Esophagus muscularis mucosa (tissue), 4 donors: ENCODE data around the gene TAF5. TPM values are rescaled to one million over a fixed set of nuclear protein-coding genes. Genes with fewer than 3 reads are reported as not detected.

Experiments
- DNase-seq: peaks from one replicate; pipeline ENCODE4 v3.0.0-alpha.2; 2017; ENCODE audit errors: extremely low spot score
- H3K27ac ChIP-seq, 4 donors: fragments of 200-600 bp; sonication (generic); replicated peaks in 1 of 4; 1 replicate in 3 of 4; 2 replicates in 1 of 4; pipeline ENCODE4 v1.5.1; 2016 to 2019; ENCODE audit warnings: mild to moderate bottlenecking in 1 of 4
- H3K27me3 ChIP-seq, 4 donors: fragments of 200-600 bp; sonication (generic); one replicate each; pipeline versions ENCODE4 v1.5.1 to v1.6.0; 2016 to 2019
- H3K36me3 ChIP-seq, 4 donors: fragments of 200-600 bp; sonication (generic); one replicate each; pipeline ENCODE4 v1.5.1; 2016 to 2019
- H3K4me1 ChIP-seq, 4 donors: fragments of 200-600 bp; sonication (generic); one replicate each; pipeline ENCODE4 v1.5.1; 2016 to 2019
- H3K4me3 ChIP-seq, 4 donors: fragments of 200-600 bp; sonication (generic); 1 replicate in 2 of 4; 2 replicates in 2 of 4; pipeline ENCODE4 v1.5.1; 2016 to 2019; ENCODE audit warnings: mild to moderate bottlenecking in 4 of 4, moderate library complexity in 1 of 4
- H3K9me3 ChIP-seq, 4 donors: fragments of 200-600 bp; sonication (generic); 1 replicate in 3 of 4; 2 replicates in 1 of 4; pipeline ENCODE4 v1.5.1; 2016 to 2019
- CTCF ChIP-seq, 3 experiments: fragments of 200-600 bp in 2 of 3; fragments of 450-650 bp in 1 of 3; sonication (generic) in 2 of 3; IDR thresholded peaks; one replicate each; pipeline ENCODE4 v1.5.1; 2017 to 2019; ENCODE audit warnings: antibody characterized with exemption in 3 of 3, mild to moderate bottlenecking in 2 of 3, moderate library complexity in 1 of 3
- EP300 ChIP-seq: sonication (generic); formaldehyde crosslinking; IDR thresholded peaks from one replicate; pipeline ENCODE4 v1.6.1; 2017; ENCODE audit warnings: antibody characterized with exemption
- POLR2A ChIP-seq: fragments of 450-650 bp; IDR thresholded peaks from one replicate; pipeline ENCODE4 v1.6.1; 2017; ENCODE audit warnings: antibody characterized with exemption, moderate library complexity, mild to moderate bottlenecking, low read depth
- POLR2AphosphoS5 ChIP-seq, 2 donors: sonication (generic); formaldehyde crosslinking; IDR thresholded peaks; one replicate each; pipeline ENCODE4 v1.6.1; 2017; ENCODE audit warnings: antibody characterized with exemption in 2 of 2
- WGBS: methylation state at CpG from one replicate; pipeline ENCODE4 v1.1.5; 2018; 5-methylcytosine and 5-hydroxymethylcytosine counted together
- intact Hi-C: fragments of 100-400 bp; cut with DNase I; formaldehyde crosslinking; loops from one replicate; pipeline ENCODE4 v1.15.1; 2023
- total RNA-seq, 4 donors: library from RNA; depleted of rRNA; stranded (reverse); fragments of >200 nt; gene quantifications; one replicate each; pipeline versions ENCODE4 v1.1.0 to v1.2.1, GENCODE V29; 2016

The TAF5 gene
- total RNA-seq, 4 donors from 2014 or later: 2.3 to 7.4 (median 4.5) TPM

GRCh38 chr10:103382769-103383168 is 15.0 kb downstream of the TAF5 start:
- no peak overlapping the region for H3K4me3 ChIP-seq
- H3K36me3 ChIP-seq: peaks cover 18 to 96% (median 75%) of the 10 kb centered on the region in 4 donors

GRCh38 chr10:103394180-103394579 is 26.4 kb downstream of the TAF5 start:
- H3K4me1 ChIP-seq: peaks cover 34 to 48% (median 43%) of the 10 kb centered on the region in 4 donors

More at GRCh38 chr10:103382769-103383168, 15.0 kb downstream of the TAF5 start:
- Histone ChIP-seq H3K27me3 (no peaks in the 10 kb centered on the region), H3K27ac (no peak overlapping the region), H3K4me1 (no peaks in the 10 kb centered on the region), H3K9me3 (no peaks in the 10 kb centered on the region)
- TF ChIP-seq CTCF (IDR thresholded peaks at IDR 0.05): no peak
- no peak for TF ChIP-seq POLR2AphosphoS5 (IDR thresholded peaks at IDR 0.05)
- no peak for TF ChIP-seq EP300
- no peak for TF ChIP-seq POLR2A
- DNase-seq: no peak
- intact Hi-C loops: no loop called here
- WGBS: 91% methylated on average over 5 of the region's 5 CpGs

GRCh38 chr10:103395754-103396066 is 27.9 kb downstream of the TAF5 start:
- Histone ChIP-seq H3K27me3 (no peaks in the 10 kb centered on the region), H3K4me3 (peak overlapping the region; percentile 85 to 99 (median 93)), H3K36me3 (peaks cover 37 to 59% (median 40%) of the 10 kb centered on the region in 4 donors), H3K9me3 (no peaks in the 10 kb centered on the region), H3K4me1 (peaks cover 34 to 48% (median 43%) of the 10 kb centered on the region in 4 donors), H3K27ac (peak overlapping the region; percentile 88 to 96 (median 92))
- DNase-seq: no peak
- WGBS: 4% methylated on average over 4 of the region's 11 CpGs
- intact Hi-C loops: loop anchor here (5.0 kb wide), 1 partner anchor 33 kb away; no protein-coding TSS in a partner anchor
- TF ChIP-seq CTCF (IDR thresholded peaks at IDR 0.05): no peak
- no peak for TF ChIP-seq POLR2A
- TF ChIP-seq POLR2AphosphoS5 (IDR thresholded peaks at IDR 0.05): no peak
- no peak for TF ChIP-seq EP300

More at GRCh38 chr10:103394180-103394579, 26.4 kb downstream of the TAF5 start:
- Histone ChIP-seq H3K4me3 (no peak overlapping the region), H3K27ac (no peak overlapping the region), H3K27me3 (no peaks in the 10 kb centered on the region), H3K9me3 (no peaks in the 10 kb centered on the region), H3K36me3 (peaks cover 38 to 59% (median 41%) of the 10 kb centered on the region in 4 donors)
- no peak for TF ChIP-seq POLR2A
- TF ChIP-seq EP300: no peak
- no peak for TF ChIP-seq POLR2AphosphoS5 (IDR thresholded peaks at IDR 0.05)
- no peak for TF ChIP-seq CTCF (IDR thresholded peaks at IDR 0.05)
- no peak for DNase-seq
- 90% methylated on average over 14 of the region's 14 CpGs for WGBS
- intact Hi-C loops: no loop called here

- Histone ChIP-seq H3K4me1 (peaks cover 34 to 48% (median 43%) of the 10 kb centered on the region in 4 donors), H3K27me3 (no peaks in the 10 kb centered on the region)
Observed at GRCh38 chr10:103396067-103396788, 28.5 kb downstream of the TAF5 start, which contains the start of the genes ATP5MK and PDCD11. ATP5MK (minus strand) TSS chr10:103396475; CDS start chr10:103392457, 4,018 bp downstream. PDCD11 (plus strand) TSS chr10:103396626; CDS start chr10:103398427, 1,801 bp downstream.

More at GRCh38 chr10:103396067-103396788, 28.5 kb downstream of the TAF5 start, which contains the start of the genes ATP5MK and PDCD11:
- peaks cover 36 to 59% (median 40%) of the 10 kb centered on the region in 4 donors for H3K36me3 ChIP-seq
- peak in 1 of 3 experiments; percentile 3 for TF ChIP-seq CTCF (IDR thresholded peaks at IDR 0.05)
- no peak for TF ChIP-seq EP300
- TF ChIP-seq POLR2AphosphoS5 (IDR thresholded peaks at IDR 0.05): peak; percentile 86 to 92
- peak; percentile 7 for TF ChIP-seq POLR2A
- peak within 1 kb of the TSS; percentile 88 to 96 (median 92) for H3K27ac ChIP-seq
- H3K4me3 ChIP-seq: peak within 1 kb of the TSS; percentile 85 to 99 (median 93)
- intact Hi-C loops: loop anchor here (5.0 kb wide), 1 partner anchor 34 kb away; no protein-coding TSS in a partner anchor
- H3K9me3 ChIP-seq: no peaks in the 10 kb centered on the region
- WGBS: 2% methylated on average over 33 of the region's 56 CpGs
- peak; percentile 100 for DNase-seq
